Head of caudate nucleus (tissue), 42 donors: ENCODE data around the gene ZNF609.

Experiments used
- DNase-seq, 42 donors: peaks; one replicate each; pipeline versions ENCODE4 v3.0.0 to v3.0.0-alpha.2; 2020 to 2021; ENCODE audit warnings: mixed read lengths in 7 of 42
- intact Hi-C: fragments of 100-400 bp; cut with DNase I; formaldehyde crosslinking; loops from one replicate; pipeline ENCODE4 v1.15.0; 2022

Gene ZNF609

GRCh38 chr15:64678126-64678819, 217.9 kb downstream of the ZNF609 start:
- no peak for DNase-seq
- intact Hi-C loops, result no loop called here

- DNase-seq, result peak in 1 of 42 donors; percentile 18
- intact Hi-C loops, result loop anchor here (10.0 kb wide), 2 partner anchors 255 to 515 kb away; partner anchors contain the start of gene PPIB
These were observed 219.7 kb downstream of the ZNF609 start for GRCh38 chr15:64680097-64680496.

GRCh38 chr15:64681424-64682024, 221.1 kb downstream of the ZNF609 start:
- DNase-seq, result peak in 20 of 42 donors; percentile 23 to 78 (median 50)
- intact Hi-C loops, result loop anchor here (10.0 kb wide), 2 partner anchors 257 to 517 kb away; partner anchors contain the start of gene PPIB

- DNase-seq, result no peak
- intact Hi-C loops, result loop anchor here (10.0 kb wide), 2 partner anchors 257 to 517 kb away; partner anchors contain the start of gene PPIB
These were observed 221.9 kb downstream of the ZNF609 start for GRCh38 chr15:64682255-64682654.

GRCh38 chr15:64683378-64683777, 223.0 kb downstream of the ZNF609 start:
- DNase-seq, result no peak
- intact Hi-C loops, result loop anchor here (10.0 kb wide), 2 partner anchors 259 to 519 kb away; partner anchors contain the start of gene PPIB

- peak in 1 of 42 donors; percentile 27 for DNase-seq
- intact Hi-C loops, result loop anchor here (10.0 kb wide), 2 partner anchors 261 to 521 kb away; partner anchors contain the start of gene PPIB
These were observed 225.0 kb downstream of the ZNF609 start for GRCh38 chr15:64685230-64685888.

GRCh38 chr15:64686130-64686735, 225.9 kb downstream of the ZNF609 start:
- intact Hi-C loops, result loop anchor here (2.0 to 10.0 kb wide), 3 partner anchors 43 to 521 kb away; partner anchors contain the start of gene PPIB
- DNase-seq, result peak in 12 of 42 donors; percentile 30 to 81 (median 58)

- intact Hi-C loops, result loop anchor here (2.0 to 10.0 kb wide), 3 partner anchors 42 to 522 kb away; partner anchors contain the start of gene PPIB
- no peak for DNase-seq
These were observed 226.8 kb downstream of the ZNF609 start for GRCh38 chr15:64687172-64687571.

GRCh38 chr15:64687688-64688087, 227.3 kb downstream of the ZNF609 start:
- DNase-seq, result no peak
- intact Hi-C loops, result loop anchor here (2.0 to 10.0 kb wide), 3 partner anchors 41 to 523 kb away; partner anchors contain the start of gene PPIB

GRCh38 chr15:64688770-64689169, 228.4 kb downstream of the ZNF609 start:
- intact Hi-C loops, result loop anchor here (10.0 kb wide), 2 partner anchors 264 to 524 kb away; partner anchors contain the start of gene PPIB
- no peak for DNase-seq

- DNase-seq, result no peak
- intact Hi-C loops, result no loop called here
These were observed 229.6 kb downstream of the ZNF609 start for GRCh38 chr15:64690008-64690407.

- intact Hi-C loops, result no loop called here
- no peak for DNase-seq
These were observed 230.4 kb downstream of the ZNF609 start for GRCh38 chr15:64690578-64691296.

- intact Hi-C loops, result no loop called here
- DNase-seq, result peak in 12 of 42 donors; percentile 21 to 64 (median 44)
These were observed 231.7 kb downstream of the ZNF609 start for GRCh38 chr15:64691896-64692565.

GRCh38 chr15:64693134-64693533, 232.8 kb downstream of the ZNF609 start:
- intact Hi-C loops, result no loop called here
- DNase-seq, result peak in 12 of 42 donors; percentile 35 to 73 (median 49)

GRCh38 chr15:64694816-64695215, 234.4 kb downstream of the ZNF609 start:
- DNase-seq, result peak in 6 of 42 donors; percentile 24 to 57 (median 32)
- intact Hi-C loops, result no loop called here

GRCh38 chr15:64695561-64695992, 235.2 kb downstream of the ZNF609 start:
- DNase-seq, result peak in 11 of 42 donors; percentile 28 to 61 (median 48)
- intact Hi-C loops, result no loop called here

GRCh38 chr15:64696481-64696880, 236.1 kb downstream of the ZNF609 start:
- intact Hi-C loops, result no loop called here
- no peak for DNase-seq
